Activated CD8-positive, alpha-beta memory T cell treated with anti-CD3 and anti-CD28 coated beads, Interleukin-2, amount 50 U/mL, for 48 hours (primary cell): Measurements from ENCODE around the gene TMOD2.

Source experiments
- DNase-seq: peaks from one replicate; pipeline ENCODE4 v3.0.0-alpha.2; 2020

TMOD2 gene

DNA sequence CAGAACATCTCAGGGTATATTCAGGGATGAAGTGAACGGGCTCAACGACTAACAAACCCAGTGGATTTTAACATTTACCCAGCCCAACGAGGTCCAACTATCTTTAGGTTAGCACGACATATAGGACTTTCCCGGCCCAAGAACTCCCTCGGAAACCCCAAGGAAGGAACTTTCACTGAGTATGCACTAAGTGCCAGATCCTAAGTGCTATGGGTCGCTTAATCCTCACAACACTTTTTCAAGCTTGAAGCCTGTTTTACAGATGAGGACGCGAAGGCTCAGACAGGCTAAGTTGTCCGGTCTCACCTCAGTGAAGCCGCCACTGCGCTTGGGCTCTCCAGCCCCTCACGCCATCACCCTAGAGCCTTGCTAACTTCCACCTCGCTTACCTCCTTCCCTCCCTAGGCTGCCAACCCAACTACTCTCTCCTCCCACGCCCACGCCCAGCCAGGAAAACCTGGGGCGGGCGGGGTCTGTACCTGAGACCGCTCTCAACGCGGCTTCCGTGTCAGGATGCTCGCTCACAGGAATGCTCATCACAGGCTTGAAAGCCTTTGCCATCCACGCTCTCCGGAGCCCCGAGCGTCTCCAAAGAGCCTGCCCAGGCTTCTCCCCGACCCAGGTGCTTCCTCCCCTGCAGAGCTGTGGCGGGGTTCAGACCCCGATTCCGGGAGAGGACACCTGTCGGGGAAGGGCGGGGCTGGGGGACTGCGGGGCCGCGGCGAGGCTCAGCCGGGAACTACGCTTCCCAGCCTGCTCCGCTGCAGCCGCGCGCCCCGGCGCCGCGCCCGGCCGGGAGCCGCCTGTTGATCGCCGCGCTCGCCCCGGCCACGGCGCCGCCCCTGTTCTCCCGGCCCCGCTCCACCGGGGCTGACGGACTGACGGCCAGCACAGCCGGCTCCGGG lies at the start of gene TMOD2:
Gene TMOD2, plus strand, starts transcription at position 806 of the 905 bp plus-strand sequence. CDS start 14,845 bp downstream, outside the sequence.
- DNase-seq, result peak; percentile 80

- no peak for DNase-seq
Observed at GRCh38 chr15:51702710-51703109, 48.7 kb upstream of the TMOD2 start.

GRCh38 chr15:51706291-51706690 lies 45.1 kb upstream of the TMOD2 start:
- DNase-seq, result no peak

- DNase-seq, result no peak
Observed at GRCh38 chr15:51706926-51707608, 44.3 kb upstream of the TMOD2 start.

DNA sequence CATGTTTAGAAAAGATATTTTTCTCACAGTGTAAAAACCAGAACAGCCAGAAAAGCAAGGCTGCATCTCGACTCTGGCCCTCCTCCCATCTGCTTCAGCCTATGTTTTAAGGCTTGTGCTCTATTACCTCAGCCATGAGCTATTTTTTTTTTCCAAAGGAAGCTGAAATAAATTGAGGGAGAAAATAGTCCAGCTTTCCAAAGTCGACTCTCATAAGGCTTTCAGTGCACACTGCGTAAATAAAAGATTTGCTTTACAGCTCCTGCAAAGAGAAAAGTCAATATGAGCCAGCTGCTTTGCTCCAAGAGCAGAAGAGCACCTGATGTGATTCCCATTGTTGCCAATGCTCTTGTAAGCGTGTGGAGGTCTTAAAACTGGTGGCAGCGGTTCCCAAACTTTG lies 43.4 kb upstream of the TMOD2 start:
- no peak for DNase-seq

- no peak for DNase-seq
Observed at GRCh38 chr15:51709031-51709430, 42.4 kb upstream of the TMOD2 start.

DNA sequence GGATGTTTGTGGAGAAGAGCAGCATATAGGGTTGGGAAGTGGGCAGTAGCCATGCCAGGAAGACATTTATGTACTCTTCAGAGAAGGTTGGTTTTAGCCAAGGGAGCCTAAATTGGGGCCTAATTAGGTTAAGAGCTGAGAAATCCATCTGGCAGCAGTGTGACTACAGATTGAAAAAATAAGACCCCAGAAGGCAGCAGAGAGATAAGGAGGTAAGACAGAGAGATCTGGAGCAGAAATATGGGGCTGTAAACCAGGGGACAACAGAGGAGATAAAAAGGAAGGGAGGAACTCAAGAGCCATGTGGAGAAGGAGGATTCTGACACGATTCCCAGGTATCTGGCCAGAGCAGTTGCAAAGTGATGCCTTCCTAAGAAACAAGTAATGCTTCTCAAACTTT lies 37.2 kb upstream of the TMOD2 start:
- DNase-seq, result no peak

- DNase-seq, result no peak
Observed at GRCh38 chr15:51714911-51715310, 36.5 kb upstream of the TMOD2 start.

GRCh38 chr15:51718219-51718618 lies 33.2 kb upstream of the TMOD2 start:
- DNase-seq, result no peak

GRCh38 chr15:51718746-51719145 lies 32.7 kb upstream of the TMOD2 start:
- no peak for DNase-seq

DNA sequence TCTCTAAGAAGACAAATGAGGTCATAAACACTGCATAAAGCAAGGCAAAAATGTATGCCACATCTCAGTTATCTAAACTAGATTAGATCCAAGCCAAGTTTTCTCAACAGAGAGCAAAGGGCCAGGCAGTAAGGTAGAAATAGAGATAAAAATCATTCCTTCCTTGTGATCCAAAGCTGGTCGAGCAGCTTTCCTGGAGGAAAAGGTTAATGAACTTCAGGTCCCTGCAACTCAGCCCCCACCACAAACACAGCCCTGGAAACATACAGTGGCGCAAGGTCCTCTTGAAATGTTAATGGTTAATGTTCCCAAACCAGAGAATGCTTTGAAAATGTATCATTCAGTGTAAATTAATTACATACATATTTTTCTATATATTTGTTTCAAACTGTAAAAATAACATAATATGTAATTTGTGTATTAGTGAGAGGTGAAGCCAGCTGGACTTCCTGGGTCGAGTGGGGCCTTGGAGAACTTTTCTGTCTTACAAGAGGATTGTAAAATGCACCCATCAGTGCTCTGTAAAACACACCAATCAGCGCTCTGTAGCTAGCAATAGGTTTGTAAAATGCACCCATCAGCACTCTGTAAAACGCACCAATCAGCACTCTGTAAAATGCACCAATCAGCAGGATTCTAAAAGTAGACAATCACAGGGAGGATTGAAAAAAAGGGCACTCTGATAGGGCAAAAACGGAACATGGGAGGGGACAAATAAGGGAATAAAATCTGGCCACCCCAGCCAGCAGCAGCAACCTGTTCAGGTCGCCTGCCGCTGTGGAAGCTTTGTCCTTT lies 31.0 kb upstream of the TMOD2 start:
- DNase-seq, result no peak

DNA sequence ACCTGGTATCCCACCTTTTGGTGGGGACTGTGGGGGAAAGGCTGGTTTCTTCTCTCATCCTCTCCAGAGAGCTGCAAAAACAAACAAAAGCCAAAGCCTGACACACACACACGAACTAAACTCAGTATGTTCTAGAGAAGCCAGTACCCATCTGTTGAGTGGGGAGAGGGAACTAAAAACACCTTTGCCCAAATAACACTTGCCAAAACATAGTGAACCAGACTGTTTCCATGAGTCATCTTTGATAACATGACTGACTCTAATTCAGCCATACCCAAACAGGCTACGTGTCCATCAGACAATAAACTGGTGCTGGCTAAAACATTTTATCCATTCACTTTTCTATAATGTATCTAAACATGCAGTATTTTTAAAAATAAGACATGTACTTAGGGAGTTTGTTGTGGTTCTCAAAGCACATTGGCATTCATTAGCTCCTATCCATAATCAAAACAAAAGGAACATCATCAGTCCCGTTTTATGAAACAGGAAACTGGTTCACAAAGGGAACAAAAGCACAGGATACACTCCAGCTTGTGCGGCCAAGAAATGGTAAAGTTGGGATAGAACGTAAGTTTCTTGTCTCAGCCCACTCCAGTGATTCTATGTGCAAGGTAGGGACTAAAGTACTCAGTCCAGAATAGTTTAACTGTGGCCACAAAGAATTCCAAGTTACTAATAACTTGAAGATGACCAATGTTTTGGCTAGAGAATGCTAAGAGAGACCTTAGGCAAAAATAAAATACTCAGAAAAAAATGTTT lies 30.0 kb upstream of the TMOD2 start:
- no peak for DNase-seq

GRCh38 chr15:51724199-51724598 lies 27.2 kb upstream of the TMOD2 start:
- no peak for DNase-seq

DNA sequence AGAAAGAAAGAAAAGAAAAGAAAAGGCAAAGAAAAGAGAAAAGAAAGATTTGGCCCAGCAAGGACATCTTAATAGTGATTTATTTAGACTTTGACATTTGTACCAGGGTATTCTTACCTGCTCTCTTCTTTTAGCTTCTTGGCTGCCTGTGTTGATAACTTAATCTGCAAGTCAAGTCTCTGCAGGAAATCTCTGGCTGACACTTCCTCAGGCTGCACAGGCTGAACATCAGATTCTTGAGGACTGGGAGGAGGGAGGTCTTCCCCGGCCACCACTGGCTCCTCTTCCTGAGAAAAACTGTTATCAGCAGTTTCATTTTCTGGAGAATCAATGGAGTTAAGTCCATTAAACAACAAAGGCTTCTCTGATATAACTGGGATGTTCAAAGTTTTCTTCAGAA lies 26.7 kb upstream of the TMOD2 start:
- DNase-seq, result no peak

GRCh38 chr15:51726302-51727073 lies 24.9 kb upstream of the TMOD2 start:
- DNase-seq, result no peak

GRCh38 chr15:51727141-51727897 lies 24.1 kb upstream of the TMOD2 start:
- no peak for DNase-seq

- DNase-seq, result no peak
Observed at GRCh38 chr15:51731549-51732267, 19.7 kb upstream of the TMOD2 start.

- no peak for DNase-seq
Observed at GRCh38 chr15:51732646-51733045, 18.8 kb upstream of the TMOD2 start.

DNA sequence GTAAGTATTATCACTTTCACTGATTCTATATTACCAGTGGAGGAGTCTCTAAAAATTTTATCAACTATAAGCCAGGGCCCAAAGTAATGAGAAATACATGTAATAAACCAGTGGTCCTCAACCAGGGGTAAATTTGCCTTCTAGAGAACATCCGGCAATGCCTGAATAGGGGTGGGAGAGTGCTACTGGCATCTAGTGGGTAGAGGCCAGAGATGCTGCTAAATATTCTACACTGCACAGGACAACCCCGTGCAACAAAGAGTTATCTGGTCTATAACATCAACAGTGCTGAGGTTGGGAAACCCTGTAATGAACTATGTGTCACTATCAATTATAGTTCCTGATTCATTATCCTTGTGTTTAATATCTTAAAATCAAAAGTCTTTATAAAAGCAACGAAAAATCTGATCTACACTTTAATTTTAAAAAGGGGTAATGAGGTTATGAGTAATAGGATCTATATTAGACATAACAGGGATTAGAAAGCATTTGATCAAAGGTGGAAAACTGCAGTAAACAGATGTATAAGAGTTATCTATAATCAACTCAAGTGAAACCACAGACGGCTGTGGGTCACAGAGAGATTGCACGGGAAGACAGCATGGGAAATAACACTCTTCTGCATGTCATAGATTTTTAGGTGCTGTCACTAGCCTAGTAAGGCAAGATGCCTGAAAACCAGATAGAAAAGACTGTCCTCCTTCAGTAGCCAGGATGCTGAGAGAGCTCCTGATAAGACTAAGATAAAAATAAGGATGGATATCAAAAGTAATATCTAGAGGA lies 16.0 kb upstream of the TMOD2 start:
- DNase-seq, result no peak

GRCh38 chr15:51736069-51736468 lies 15.3 kb upstream of the TMOD2 start:
- DNase-seq, result no peak
